ENCODE measurements around the gene GLT8D2. TPM values are rescaled to one million over a fixed set of nuclear protein-coding genes. Genes with fewer than 3 reads are reported as not detected.

Gene GLT8D2
- total RNA-seq, 2 experiments from 2014 or later, result not detected

GRCh38 chr12:104003596-104003995 is 46.4 kb downstream of the GLT8D2 start:
- H3K36me3 Mint-ChIP-seq (ENCODE audit: low read depth), result no peaks in the 10 kb centered on the region
- no peaks in the 10 kb centered on the region for H3K9me3 Mint-ChIP-seq
- POLR2A ChIA-PET, result no interaction called here
- H3K27me3 Mint-ChIP-seq, result peaks cover 18% of the 10 kb centered on the region
- ATAC-seq (no peak), DNase-seq (no peak)
- intact Hi-C loops (cut with micrococcal nuclease), result no loop called here
- H3K4me3 Mint-ChIP-seq, result no peak overlapping the region
- H3K4me1 Mint-ChIP-seq (ENCODE audit: low read depth), result no peaks in the 10 kb centered on the region
- CTCF ChIA-PET, result no interaction called here
- no peak for TF ChIP-seq CTCF (IDR thresholded peaks at IDR 0.05)
- H3K27ac Mint-ChIP-seq, result no peak overlapping the region

- ATAC-seq (no peak), DNase-seq (no peak)
- CTCF ChIA-PET, result no interaction called here
- POLR2A ChIA-PET, result no interaction called here
- Mint-ChIP-seq H3K9me3 (no peaks in the 10 kb centered on the region), H3K27me3 (peaks cover 16% of the 10 kb centered on the region), H3K4me1 (ENCODE audit: low read depth) (no peaks in the 10 kb centered on the region), H3K27ac (no peak overlapping the region), H3K36me3 (ENCODE audit: low read depth) (no peaks in the 10 kb centered on the region), H3K4me3 (no peak overlapping the region)
- intact Hi-C loops (cut with micrococcal nuclease), result no loop called here
- no peak for TF ChIP-seq CTCF (IDR thresholded peaks at IDR 0.05)
These were observed 47.3 kb downstream of the GLT8D2 start for GRCh38 chr12:104002686-104003085.

DNA sequence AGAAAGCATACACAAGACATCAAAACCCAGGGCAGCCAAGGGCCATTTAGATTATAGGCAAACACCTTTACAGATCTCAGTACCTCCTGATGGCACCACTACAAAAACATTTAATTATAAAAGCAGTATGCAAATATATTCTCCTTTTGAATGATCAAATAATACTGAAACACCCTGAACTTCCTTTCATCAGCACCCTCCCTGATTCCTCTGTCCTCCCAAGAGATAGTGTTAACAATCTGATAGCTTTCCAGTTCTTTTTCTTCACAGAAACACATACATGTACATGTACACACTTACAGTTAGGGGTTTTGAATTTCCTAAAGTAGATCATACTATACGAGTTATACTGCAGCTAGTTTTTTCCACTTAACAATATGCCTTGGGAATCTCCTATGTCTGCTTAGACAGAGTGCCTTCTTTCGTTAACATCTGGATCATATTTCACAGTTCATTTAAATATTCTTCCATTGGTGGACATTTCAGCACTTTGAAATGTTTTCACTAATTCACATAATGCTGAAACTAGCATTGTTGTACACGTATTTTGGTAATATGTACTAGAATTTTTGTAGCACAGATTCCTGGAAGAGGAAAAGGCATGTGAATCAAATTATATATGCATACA is 49.1 kb downstream of the GLT8D2 start:
- TF ChIP-seq CTCF (IDR thresholded peaks at IDR 0.05), result no peak
- intact Hi-C loops (cut with micrococcal nuclease), result no loop called here
- Mint-ChIP-seq H3K9me3 (no peaks in the 10 kb centered on the region), H3K36me3 (ENCODE audit: low read depth) (no peaks in the 10 kb centered on the region), H3K27ac (no peak overlapping the region), H3K4me3 (no peak overlapping the region), H3K4me1 (ENCODE audit: low read depth) (no peaks in the 10 kb centered on the region), H3K27me3 (peaks cover 15% of the 10 kb centered on the region)
- DNase-seq (no peak), ATAC-seq (no peak)
- ChIA-PET CTCF (no interaction called here), POLR2A (no interaction called here)

DNA sequence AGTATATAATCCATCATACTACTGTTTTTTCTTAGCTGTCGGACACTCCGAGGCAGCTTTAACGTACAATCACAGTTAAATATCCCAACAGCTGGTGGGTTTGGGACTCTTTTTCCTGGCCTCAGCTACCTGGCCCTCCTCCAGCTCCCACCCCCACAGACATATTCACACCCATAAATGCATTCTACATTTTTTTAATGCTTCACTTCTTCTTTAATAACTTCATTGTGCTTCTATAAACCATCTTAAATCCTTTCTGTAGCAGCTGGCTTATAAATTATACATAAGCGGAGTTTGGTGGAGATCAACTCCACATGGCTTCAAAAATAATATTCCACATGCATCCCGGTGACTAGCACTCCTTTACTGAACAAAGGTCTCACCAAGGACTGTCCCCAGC is 51.0 kb downstream of the GLT8D2 start:
- Mint-ChIP-seq H3K36me3 (ENCODE audit: low read depth) (no peaks in the 10 kb centered on the region), H3K4me3 (no peak overlapping the region), H3K27ac (no peak overlapping the region), H3K27me3 (peaks cover 13% of the 10 kb centered on the region), H3K9me3 (no peaks in the 10 kb centered on the region), H3K4me1 (ENCODE audit: low read depth) (no peaks in the 10 kb centered on the region)
- ChIA-PET CTCF (interaction anchor here (2.3 kb wide), 1 partner anchor 110 kb away, joined by 6 read pairs; no protein-coding TSS in a partner anchor), POLR2A (no interaction called here)
- TF ChIP-seq CTCF (IDR thresholded peaks at IDR 0.05), result no peak
- no peak for DNase-seq
- ATAC-seq, result no peak
- intact Hi-C loops (cut with micrococcal nuclease), result no loop called here

GRCh38 chr12:103997286-103997900 is 52.6 kb downstream of the GLT8D2 start:
- POLR2A ChIA-PET, result no interaction called here
- H3K4me3 Mint-ChIP-seq, result no peak overlapping the region
- H3K36me3 Mint-ChIP-seq (ENCODE audit: low read depth), result no peaks in the 10 kb centered on the region
- no peaks in the 10 kb centered on the region for H3K4me1 Mint-ChIP-seq (ENCODE audit: low read depth)
- CTCF ChIA-PET, result interaction anchor here (2.3 kb wide), 1 partner anchor 112 kb away, joined by 6 read pairs; no protein-coding TSS in a partner anchor
- DNase-seq (no peak), ATAC-seq (no peak)
- H3K27me3 Mint-ChIP-seq, result peaks cover 11% of the 10 kb centered on the region
- H3K9me3 Mint-ChIP-seq, result no peaks in the 10 kb centered on the region
- H3K27ac Mint-ChIP-seq, result no peak overlapping the region
- no peak for TF ChIP-seq CTCF (IDR thresholded peaks at IDR 0.05)
- intact Hi-C loops (cut with micrococcal nuclease), result no loop called here
